SK-N-SH (cell line): ENCODE results near the gene TBCC. TPM values are rescaled to one million over a fixed set of nuclear protein-coding genes. Genes with fewer than 3 reads are reported as not detected.

Experiments
- CTCF ChIA-PET: fragments of 300-600, 350-600 bp; formaldehyde crosslinking; extraction: SDS; loops from one replicate; lab custom pipeline; 2021; lab: Yijun Ruan, JAX
- POLR2A ChIA-PET: fragments of 350-600 bp; sonication (Branson Sonifier 250); formaldehyde crosslinking; extraction: SDS; loops from one replicate; lab custom pipeline; 2020; ENCODE audit warnings: antibody characterized with exemption, inconsistent platforms; lab: Yijun Ruan, JAX
- DNase-seq: peaks from one replicate; pipeline ENCODE4 v3.0.0; 2012
- H2AFZ ChIP-seq: fragments of 200-600 bp; sonication (generic); 2 replicates; pipeline ENCODE4 v1.8.1; 2016; ENCODE audit warnings: antibody characterized with exemption, mild to moderate bottlenecking, low read depth
- H3F3A ChIP-seq: fragments of 200-600 bp; sonication (generic); replicated peaks from 2 replicates; pipeline ENCODE3; 2016; ENCODE audit warnings: antibody characterized with exemption, mild to moderate bottlenecking; ENCODE audit not compliant: insufficient read depth
- H3K27ac ChIP-seq, 2 experiments: fragments of 200-500 bp in 1 of 2; fragments of 200-600 bp in 1 of 2; sonication (Bioruptor generic) in 1 of 2; sonication (generic), shearing (Covaris generic) in 1 of 2; 2 replicates each; pipeline versions ENCODE4 v1.5.1 to v1.6.1; 2014 to 2016; ENCODE audit warnings: low read depth in 2 of 2, inconsistent platforms in 1 of 2, low read length in 1 of 2, mild to moderate bottlenecking in 1 of 2, mixed read lengths in 1 of 2
- H3K27me3 ChIP-seq: fragments of 200-600 bp; sonication (generic), shearing (Covaris generic); 2 replicates; pipeline ENCODE4 v1.6.1; 2016; ENCODE audit warnings: mixed run types; ENCODE audit not compliant: insufficient read depth
- H3K36me3 ChIP-seq, 2 experiments: fragments of 200-500 bp in 1 of 2; fragments of 200-600 bp in 1 of 2; sonication (Bioruptor generic) in 1 of 2; sonication (generic) in 1 of 2; replicated peaks in 1 of 2; 2 replicates each; pipeline versions ENCODE3 to v1.5.1; 2014 to 2016; ENCODE audit warnings: low read length in 1 of 2, mild to moderate bottlenecking in 1 of 2; ENCODE audit not compliant: insufficient read depth in 2 of 2, control insufficient read depth in 1 of 2
- H3K4me1 ChIP-seq, 2 experiments: fragments of 200-500 bp in 1 of 2; fragments of 200-600 bp in 1 of 2; sonication (Bioruptor generic) in 1 of 2; sonication (generic), shearing (Covaris generic) in 1 of 2; 2 replicates each; pipeline versions ENCODE4 v1.5.1 to v1.6.1; 2014 to 2016; ENCODE audit warnings: low read depth in 1 of 2, low read length in 1 of 2, mixed run types in 1 of 2; ENCODE audit not compliant: insufficient read depth in 2 of 2, control insufficient read depth in 1 of 2
- H3K4me2 ChIP-seq: fragments of 200-600 bp; sonication (generic), shearing (Covaris generic); 2 replicates; pipeline ENCODE4 v1.6.1; 2017; ENCODE audit warnings: mixed run types
- H3K4me3 ChIP-seq, 2 experiments: fragments of 200-500 bp in 1 of 2; fragments of 200-600 bp in 1 of 2; sonication (Bioruptor generic) in 1 of 2; sonication (generic), shearing (Covaris generic) in 1 of 2; 2 replicates each; pipeline versions ENCODE4 v1.5.1 to v1.8.1; 2014 to 2016; ENCODE audit warnings: low read depth in 2 of 2, inconsistent platforms in 1 of 2, low read length in 1 of 2, mild to moderate bottlenecking in 1 of 2, mixed read lengths in 1 of 2, moderate library complexity in 1 of 2
- H3K79me2 ChIP-seq: fragments of 200-600 bp; sonication (generic); 2 replicates; pipeline ENCODE4 v1.8.1; 2017; ENCODE audit warnings: mild to moderate bottlenecking; ENCODE audit not compliant: insufficient read depth
- H3K9ac ChIP-seq: fragments of 200-600 bp; sonication (generic); 2 replicates; pipeline ENCODE4 v1.6.1; 2017; ENCODE audit warnings: mixed run types
- H3K9me2 ChIP-seq: fragments of 200-600 bp; sonication (generic); 2 replicates; pipeline ENCODE4 v1.6.1; 2017; ENCODE audit warnings: mixed run types
- H3K9me3 ChIP-seq: fragments of 200-600 bp; sonication (generic); 2 replicates; pipeline ENCODE4 v1.6.1; 2017; ENCODE audit warnings: mixed run types, mild to moderate bottlenecking, moderate library complexity
- H4K20me1 ChIP-seq: fragments of 200-600 bp; sonication (generic); 2 replicates; pipeline ENCODE4 v1.6.1; 2017; ENCODE audit warnings: mild to moderate bottlenecking, mixed run types; ENCODE audit not compliant: insufficient read depth
- ELF1 ChIP-seq: IDR thresholded peaks from 2 replicates; pipeline ENCODE4 v1.4.0; 2012
- FOXJ3 ChIP-seq: sonication (generic); formaldehyde crosslinking; IDR thresholded peaks from 2 replicates; pipeline ENCODE4 v1.5.1; 2020; ENCODE audit warnings: mild to moderate bottlenecking, missing genetic modification reagents
- FOXM1 ChIP-seq: IDR thresholded peaks from 2 replicates; pipeline ENCODE4 v1.4.0; 2012; ENCODE audit warnings: low read depth, mild to moderate bottlenecking
- MEF2A ChIP-seq: IDR thresholded peaks from 2 replicates; pipeline ENCODE4 v1.4.0; 2012; ENCODE audit warnings: low read depth, borderline replicate concordance
- MXI1 ChIP-seq: IDR thresholded peaks from 2 replicates; pipeline ENCODE4 v1.6.1; 2012; ENCODE audit warnings: mild to moderate bottlenecking, low read depth, low read length, improper control_type of control experiment
- NFIC ChIP-seq: IDR thresholded peaks from 2 replicates; pipeline ENCODE4 v1.4.0; 2012; ENCODE audit warnings: borderline replicate concordance
- NRF1 ChIP-seq: IDR thresholded peaks from 2 replicates; pipeline ENCODE4 v1.6.1; 2012; ENCODE audit warnings: low read depth, mild to moderate bottlenecking, low read length
- RCOR1 ChIP-seq: fragments of 150-350 bp; IDR thresholded peaks from 2 replicates; pipeline ENCODE4 v1.6.1; 2017; ENCODE audit warnings: antibody characterized with exemption, low read length
- RFX5 ChIP-seq: IDR thresholded peaks from 2 replicates; pipeline ENCODE4 v1.6.1; 2012; ENCODE audit warnings: mild to moderate bottlenecking, improper control_type of control experiment, low read length
- RXRA ChIP-seq: IDR thresholded peaks from 2 replicates; pipeline ENCODE4 v1.4.0; 2012; ENCODE audit warnings: low read depth, mild to moderate bottlenecking, borderline replicate concordance
- SIN3A ChIP-seq: IDR thresholded peaks from 2 replicates; pipeline ENCODE4 v1.6.1; 2012; ENCODE audit warnings: low read depth, mild to moderate bottlenecking, low read length, moderate library complexity, borderline replicate concordance
- SMC3 ChIP-seq: IDR thresholded peaks from 2 replicates; pipeline ENCODE4 v1.6.1; 2012; ENCODE audit warnings: low read depth, low read length, improper control_type of control experiment
- TAF1 ChIP-seq: IDR thresholded peaks from 2 replicates; pipeline ENCODE4 v1.6.1; 2012; ENCODE audit warnings: low read depth, mild to moderate bottlenecking, low read length, moderate library complexity, borderline replicate concordance
- TEAD4 ChIP-seq: IDR thresholded peaks from 2 replicates; pipeline ENCODE4 v1.4.0; 2012; ENCODE audit warnings: mild to moderate bottlenecking, borderline replicate concordance; ENCODE audit not compliant: insufficient read depth
- YY1 ChIP-seq: IDR thresholded peaks from 2 replicates; pipeline ENCODE4 v1.4.0; 2012; ENCODE audit warnings: low read depth, mild to moderate bottlenecking
- WGBS: methylation state at CpG from one replicate; pipeline ENCODE4 v1.1.6; 2017; ENCODE audit warnings: low lambda C conversion rate; 5-methylcytosine and 5-hydroxymethylcytosine counted together
- polyA plus RNA-seq, 3 experiments: library from polyadenylated mRNA; depleted of rRNA; stranded (reverse); fragments of >200 nt; gene quantifications; 2 replicates each; pipeline ENCODE4 v1.2.3, GENCODE V29; 2012
- TF ChIP-seq, protein P1 (sequence below): IDR thresholded peaks from 2 replicates; pipeline ENCODE4; 2012
- TF ChIP-seq, protein P2 (sequence below): IDR thresholded peaks from 2 replicates; pipeline ENCODE4 v1.4.0; 2012; ENCODE audit warnings: low read depth, borderline replicate concordance
- TF ChIP-seq, protein P3 (sequence below): fragments of 150-350 bp; IDR thresholded peaks from 2 replicates; pipeline ENCODE4 v1.6.1; 2016; ENCODE audit warnings: mild to moderate bottlenecking, low read depth, low read length
- TF ChIP-seq, protein P4 (sequence below): fragments of 150-350 bp; IDR thresholded peaks from 2 replicates; pipeline ENCODE4 v1.6.1; 2017; ENCODE audit warnings: antibody characterized with exemption, low read length, low read depth, borderline replicate concordance
- TF ChIP-seq, protein P5 (sequence below): IDR thresholded peaks from 2 replicates; pipeline ENCODE4 v1.4.0; 2012; ENCODE audit warnings: low read depth

The TBCC gene
- polyA plus RNA-seq, 1 of the 3 experiments (the other 2 are of a cell fraction) = 18.2 TPM

DNA sequence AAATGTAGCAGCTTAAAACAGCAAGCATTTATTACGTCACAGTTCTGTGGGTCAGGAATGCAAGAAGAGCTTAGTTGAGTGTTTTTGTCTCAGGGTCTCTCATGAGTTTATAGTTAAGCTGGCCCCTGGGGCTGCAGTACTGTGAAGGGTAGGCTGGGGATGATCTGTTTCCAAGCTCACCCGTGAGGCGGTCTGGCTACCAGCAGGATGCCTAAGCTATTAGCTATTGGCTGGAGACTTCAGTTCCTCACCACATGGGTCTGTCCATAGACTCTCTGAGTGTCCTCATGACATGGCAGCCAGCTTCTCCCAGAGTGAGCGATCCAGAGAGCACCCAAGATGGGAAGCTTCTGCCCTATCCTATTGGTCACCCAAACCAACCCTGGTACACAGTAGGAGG, 23.1 kb upstream of the TBCC start:
- Histone ChIP-seq H3K4me2 (no peak overlapping the region), H3K4me3 (no peak overlapping the region), H3K4me1 (0 out of 4 replicates have a peak, but pooled peaks cover 0 to 10% of the 10 kb centered on the region in 2 experiments), H3K9me3 (no peaks in the 10 kb centered on the region), H3K27me3 (no peaks in the 10 kb centered on the region), H3K36me3 (no peaks in the 10 kb centered on the region), H3K9ac (no peak overlapping the region), H3K79me2 (no peaks in the 10 kb centered on the region; the same call in 1 of the 2 replicates), H3F3A (peaks cover 23% of the 10 kb centered on the region), H2AFZ (no peak overlapping the region), H3K27ac (no peak overlapping the region), H4K20me1 (no peaks in the 10 kb centered on the region), H3K9me2 (no peaks in the 10 kb centered on the region)
- no peak for TF ChIP-seq MXI1
- TF ChIP-seq, protein P1, sequence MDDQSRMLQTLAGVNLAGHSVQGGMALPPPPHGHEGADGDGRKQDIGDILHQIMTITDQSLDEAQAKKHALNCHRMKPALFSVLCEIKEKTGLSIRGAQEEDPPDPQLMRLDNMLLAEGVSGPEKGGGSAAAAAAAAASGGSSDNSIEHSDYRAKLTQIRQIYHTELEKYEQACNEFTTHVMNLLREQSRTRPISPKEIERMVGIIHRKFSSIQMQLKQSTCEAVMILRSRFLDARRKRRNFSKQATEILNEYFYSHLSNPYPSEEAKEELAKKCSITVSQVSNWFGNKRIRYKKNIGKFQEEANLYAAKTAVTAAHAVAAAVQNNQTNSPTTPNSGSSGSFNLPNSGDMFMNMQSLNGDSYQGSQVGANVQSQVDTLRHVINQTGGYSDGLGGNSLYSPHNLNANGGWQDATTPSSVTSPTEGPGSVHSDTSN = no peak
- no peak for TF ChIP-seq NRF1
- no peak for TF ChIP-seq NFIC
- TF ChIP-seq, protein P2, sequence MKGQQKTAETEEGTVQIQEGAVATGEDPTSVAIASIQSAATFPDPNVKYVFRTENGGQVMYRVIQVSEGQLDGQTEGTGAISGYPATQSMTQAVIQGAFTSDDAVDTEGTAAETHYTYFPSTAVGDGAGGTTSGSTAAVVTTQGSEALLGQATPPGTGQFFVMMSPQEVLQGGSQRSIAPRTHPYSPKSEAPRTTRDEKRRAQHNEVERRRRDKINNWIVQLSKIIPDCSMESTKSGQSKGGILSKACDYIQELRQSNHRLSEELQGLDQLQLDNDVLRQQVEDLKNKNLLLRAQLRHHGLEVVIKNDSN = no peak
- TF ChIP-seq RXRA = no peak
- no peak for TF ChIP-seq TAF1
- TF ChIP-seq RFX5 = no peak
- no peak for TF ChIP-seq SMC3
- TF ChIP-seq MEF2A = no peak
- no peak for TF ChIP-seq TEAD4
- TF ChIP-seq, protein P3, sequence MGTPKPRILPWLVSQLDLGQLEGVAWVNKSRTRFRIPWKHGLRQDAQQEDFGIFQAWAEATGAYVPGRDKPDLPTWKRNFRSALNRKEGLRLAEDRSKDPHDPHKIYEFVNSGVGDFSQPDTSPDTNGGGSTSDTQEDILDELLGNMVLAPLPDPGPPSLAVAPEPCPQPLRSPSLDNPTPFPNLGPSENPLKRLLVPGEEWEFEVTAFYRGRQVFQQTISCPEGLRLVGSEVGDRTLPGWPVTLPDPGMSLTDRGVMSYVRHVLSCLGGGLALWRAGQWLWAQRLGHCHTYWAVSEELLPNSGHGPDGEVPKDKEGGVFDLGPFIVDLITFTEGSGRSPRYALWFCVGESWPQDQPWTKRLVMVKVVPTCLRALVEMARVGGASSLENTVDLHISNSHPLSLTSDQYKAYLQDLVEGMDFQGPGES = no peak
- no peak for TF ChIP-seq FOXJ3 (CRISPR knock-in tag)
- TF ChIP-seq, protein P4, sequence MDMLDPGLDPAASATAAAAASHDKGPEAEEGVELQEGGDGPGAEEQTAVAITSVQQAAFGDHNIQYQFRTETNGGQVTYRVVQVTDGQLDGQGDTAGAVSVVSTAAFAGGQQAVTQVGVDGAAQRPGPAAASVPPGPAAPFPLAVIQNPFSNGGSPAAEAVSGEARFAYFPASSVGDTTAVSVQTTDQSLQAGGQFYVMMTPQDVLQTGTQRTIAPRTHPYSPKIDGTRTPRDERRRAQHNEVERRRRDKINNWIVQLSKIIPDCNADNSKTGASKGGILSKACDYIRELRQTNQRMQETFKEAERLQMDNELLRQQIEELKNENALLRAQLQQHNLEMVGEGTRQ = no peak
- no peak for TF ChIP-seq ELF1
- no peak for TF ChIP-seq SIN3A
- no peak for TF ChIP-seq RCOR1
- TF ChIP-seq, protein P5, sequence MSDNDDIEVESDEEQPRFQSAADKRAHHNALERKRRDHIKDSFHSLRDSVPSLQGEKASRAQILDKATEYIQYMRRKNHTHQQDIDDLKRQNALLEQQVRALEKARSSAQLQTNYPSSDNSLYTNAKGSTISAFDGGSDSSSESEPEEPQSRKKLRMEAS = no peak
- no peak for TF ChIP-seq FOXM1
- TF ChIP-seq YY1 = no peak
- CTCF ChIA-PET = no interaction called here
- WGBS = 100% methylated on average over 3 of the region's 4 CpGs
- DNase-seq = no peak
- POLR2A ChIA-PET = interaction anchor here (2.6 kb wide), 1 partner anchor 13 kb away, joined by 15 read pairs; the partner anchor contains the start of gene BICRAL
